HUES64 (cell line): ENCODE data around the gene MINDY2.
"Not testable (repeated sequence)": the region's sequence is repeated elsewhere in the genome, so short reads cannot be mapped to it uniquely, and the experiment has no call there.

Experiments
- H3K27ac ChIP-seq: 2 replicates; pipeline ENCODE4 v1.7.0; 2013; ENCODE audit warnings: low read depth, low read length, inconsistent platforms
- H3K27me3 ChIP-seq: 2 replicates; pipeline ENCODE4 v1.6.1; 2013; ENCODE audit warnings: mild to moderate bottlenecking, low read length; ENCODE audit not compliant: insufficient read depth
- H3K36me3 ChIP-seq: 2 replicates; pipeline ENCODE4 v1.6.1; 2013; ENCODE audit warnings: mild to moderate bottlenecking, low read length; ENCODE audit not compliant: insufficient read depth
- H3K4me1 ChIP-seq: 2 replicates; pipeline ENCODE4 v1.6.1; 2013; ENCODE audit warnings: mild to moderate bottlenecking, low read length, moderate library complexity; ENCODE audit not compliant: insufficient read depth
- H3K4me3 ChIP-seq: 2 replicates; pipeline ENCODE4 v1.5.1; 2013; ENCODE audit warnings: mild to moderate bottlenecking, low read length, moderate library complexity
- H3K9ac ChIP-seq: 2 replicates; pipeline ENCODE4 v1.6.1; 2013; ENCODE audit warnings: mild to moderate bottlenecking, low read depth, low read length
- H3K9me3 ChIP-seq: 2 replicates; pipeline ENCODE4 v1.6.1; 2013; ENCODE audit warnings: low read depth, low read length; ENCODE audit not compliant: insufficient read depth
- WGBS: fragments of 150-250, 120-280 bp; methylation state at CpG from one replicate; pipeline ENCODE4 v1.1.7; 2013; ENCODE audit warnings: missing lambda C conversion rate; 5-methylcytosine and 5-hydroxymethylcytosine counted together

The MINDY2 gene

DNA sequence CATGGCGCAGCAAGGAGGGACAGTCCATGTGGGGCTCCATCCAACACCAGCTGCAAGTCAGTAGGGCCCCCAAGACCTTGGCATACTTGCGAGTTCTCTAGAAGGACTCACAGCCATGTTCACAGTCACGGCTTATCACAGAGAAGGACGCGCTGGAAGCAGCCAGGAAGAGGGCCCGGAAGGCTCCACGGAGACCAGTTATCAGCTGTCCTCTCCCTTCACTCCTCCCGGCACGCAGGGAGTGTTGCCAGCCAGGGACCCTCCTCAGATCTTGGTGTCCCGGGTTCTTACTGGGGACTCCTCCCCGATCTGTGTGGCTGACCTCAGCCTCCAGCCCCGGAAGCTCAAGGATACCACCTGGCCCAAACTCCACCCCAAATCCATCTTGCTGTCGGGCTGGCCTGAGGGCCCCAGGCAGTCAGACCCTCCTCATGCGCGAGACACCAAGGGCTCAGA is 94.4 kb downstream of the MINDY2 start:
- 93% methylated on average over 15 of the region's 15 CpGs for WGBS
- Histone ChIP-seq H3K4me3 (peak overlapping the region; percentile 30; the same call in 1 of the 2 replicates), H3K9me3 (no peaks in the 10 kb centered on the region), H3K4me1 (peaks cover 8% of the 10 kb centered on the region; the same call in 1 of the 2 replicates), H3K36me3 (no peaks in the 10 kb centered on the region), H3K9ac (peak overlapping the region; percentile 64; the same call in 1 of the 2 replicates), H3K27ac (no peak overlapping the region), H3K27me3 (no peaks in the 10 kb centered on the region; the same call in 1 of the 2 replicates)

DNA sequence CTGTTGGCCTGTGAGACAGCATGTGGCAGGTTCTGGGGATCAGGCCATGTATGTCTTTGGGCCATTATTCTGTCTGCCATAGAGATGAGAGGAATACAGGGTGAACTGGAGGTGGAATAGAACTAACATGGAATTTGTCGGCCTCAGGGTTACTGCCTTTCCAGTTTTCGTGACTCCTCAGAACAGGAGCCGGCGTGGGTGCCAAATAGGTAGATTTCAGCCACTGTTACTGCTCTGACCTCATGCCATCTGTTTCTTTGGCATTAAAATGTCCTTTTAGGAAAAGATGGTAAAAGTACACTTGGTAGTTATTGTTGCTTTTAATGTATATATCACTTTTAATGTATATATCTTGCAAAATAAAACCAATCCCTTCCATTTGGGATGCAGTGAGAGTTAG is 96.8 kb downstream of the MINDY2 start:
- Histone ChIP-seq H3K4me1 (peaks cover 8% of the 10 kb centered on the region; the same call in 1 of the 2 replicates), H3K36me3 (no peaks in the 10 kb centered on the region), H3K9me3 (no peaks in the 10 kb centered on the region), H3K9ac (no peak overlapping the region), H3K4me3 (no peak overlapping the region), H3K27ac (no peak overlapping the region), H3K27me3 (no peaks in the 10 kb centered on the region; the same call in 1 of the 2 replicates)
- 96% methylated on average over 4 of the region's 4 CpGs for WGBS

DNA sequence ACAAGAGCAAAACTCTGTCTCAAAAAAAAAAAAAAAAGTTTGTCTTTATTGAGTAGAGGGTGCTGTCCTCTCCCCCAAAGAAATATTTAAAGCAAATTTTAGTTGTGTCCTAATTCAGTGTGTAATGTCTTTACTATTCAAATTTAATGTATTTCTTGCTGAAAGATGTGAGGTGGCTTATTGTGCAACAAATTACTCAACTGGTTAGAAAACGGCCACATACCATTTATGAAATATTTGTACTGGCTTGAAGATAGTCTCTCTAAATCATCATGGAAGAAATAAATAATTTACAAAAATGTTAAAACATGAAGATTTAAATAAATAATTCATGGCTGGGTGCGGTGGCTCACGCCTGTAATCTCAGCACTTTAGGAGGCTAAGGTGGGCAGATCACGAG is 99.3 kb downstream of the MINDY2 start:
- H3K36me3 ChIP-seq: no peaks in the 10 kb centered on the region; the same call in 1 of the 2 replicates
- H3K27ac ChIP-seq: no peak overlapping the region
- no peak overlapping the region for H3K4me3 ChIP-seq
- no peaks in the 10 kb centered on the region for H3K27me3 ChIP-seq
- H3K9me3 ChIP-seq: no peaks in the 10 kb centered on the region
- WGBS: 95% methylated on average over 3 of the region's 4 CpGs
- no peaks in the 10 kb centered on the region for H3K4me1 ChIP-seq
- H3K9ac ChIP-seq: no peak overlapping the region

DNA sequence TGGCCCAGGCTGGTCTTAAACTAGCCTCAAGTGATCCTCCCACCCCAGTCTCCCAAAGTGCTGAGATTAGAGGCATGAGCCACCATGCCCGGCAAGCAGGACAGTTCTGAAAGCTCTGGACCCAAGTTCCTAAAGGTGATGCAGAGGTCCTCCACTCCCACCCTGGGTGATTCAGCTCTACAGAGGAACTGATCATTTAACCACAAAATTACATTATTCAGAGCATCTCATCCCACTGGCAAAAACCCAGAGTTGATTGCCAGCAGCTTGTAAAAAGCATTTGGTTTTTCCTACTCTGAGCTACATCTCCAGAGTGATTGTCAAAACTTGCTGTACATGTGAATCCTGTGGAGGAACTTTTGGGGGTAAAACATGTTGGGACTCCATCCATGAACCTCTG is 102.2 kb downstream of the MINDY2 start:
- H3K4me1 ChIP-seq: no peaks in the 10 kb centered on the region
- 92% methylated on average over 1 of the region's 1 CpG for WGBS
- H3K36me3 ChIP-seq: peaks cover 16% of the 10 kb centered on the region
- no peaks in the 10 kb centered on the region for H3K27me3 ChIP-seq
- no peaks in the 10 kb centered on the region for H3K9me3 ChIP-seq
- H3K27ac ChIP-seq: no peak overlapping the region
- H3K9ac ChIP-seq: no peak overlapping the region
- no peak overlapping the region for H3K4me3 ChIP-seq

DNA sequence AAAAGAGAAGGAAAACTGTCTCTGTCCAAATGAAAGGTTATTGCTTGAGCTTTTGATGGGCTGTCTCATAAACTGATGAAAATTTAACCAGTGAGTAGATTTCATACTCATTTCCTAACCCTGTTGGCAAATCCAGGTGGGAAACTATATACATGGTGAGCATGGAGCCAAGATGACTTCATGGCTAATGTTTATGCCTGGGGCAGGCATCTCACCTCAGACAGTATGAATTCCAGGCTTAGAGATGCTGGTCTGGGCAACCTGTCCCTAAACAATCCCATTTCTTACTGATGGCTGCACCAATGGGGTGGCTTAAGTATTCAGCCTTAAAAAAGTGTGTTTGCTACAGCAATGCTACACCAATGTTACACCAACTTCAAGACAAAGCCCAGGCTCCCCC is 104.2 kb downstream of the MINDY2 start:
- H3K36me3 ChIP-seq: peaks cover 37% of the 10 kb centered on the region
- H3K9ac ChIP-seq: no peak overlapping the region
- H3K4me1 ChIP-seq: no peaks in the 10 kb centered on the region
- H3K27ac ChIP-seq: no peak overlapping the region
- H3K27me3 ChIP-seq: no peaks in the 10 kb centered on the region
- no peak overlapping the region for H3K4me3 ChIP-seq
- no peaks in the 10 kb centered on the region for H3K9me3 ChIP-seq

DNA sequence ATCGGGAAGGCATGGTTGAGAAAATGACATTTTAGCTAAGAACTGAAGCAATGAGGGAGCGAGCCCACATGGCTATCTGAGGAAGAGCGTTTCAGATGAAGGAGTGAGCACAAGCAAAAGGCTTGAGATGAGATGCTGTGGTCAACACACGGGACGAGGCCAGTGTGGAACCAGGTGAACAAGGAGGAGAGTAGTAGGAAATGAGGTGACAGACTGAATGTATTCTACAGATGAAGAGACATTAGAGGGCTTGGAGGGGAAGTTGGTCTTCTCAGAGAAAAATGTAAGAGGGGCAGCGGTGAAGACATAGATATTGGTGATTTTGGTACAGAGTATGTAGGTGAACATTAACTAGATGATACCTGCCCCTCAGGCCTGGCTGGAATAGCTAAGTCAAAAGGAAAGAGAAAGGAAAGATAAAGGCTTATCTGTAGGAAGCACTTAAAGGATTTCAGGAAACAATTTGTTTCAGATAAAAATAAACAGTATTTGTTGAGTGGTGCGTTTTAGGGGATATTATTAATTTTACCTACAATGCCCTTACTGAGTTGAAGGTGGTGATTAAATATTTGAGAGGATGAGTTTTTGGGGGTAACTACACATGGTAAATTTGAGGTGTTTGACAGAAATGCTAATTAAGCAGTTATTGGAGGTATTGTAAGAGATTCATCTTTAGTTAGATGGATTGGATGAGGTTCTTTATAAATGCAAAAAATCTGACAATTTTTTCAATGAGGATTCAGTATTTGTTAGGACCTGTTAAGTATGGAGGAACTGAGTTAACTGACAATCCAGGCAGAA is 105.4 kb downstream of the MINDY2 start:
- Histone ChIP-seq H3K27ac (no peak overlapping the region), H3K9ac (no peak overlapping the region), H3K27me3 (no peaks in the 10 kb centered on the region), H3K36me3 (peaks cover 49% of the 10 kb centered on the region), H3K4me1 (no peaks in the 10 kb centered on the region), H3K4me3 (no peak overlapping the region), H3K9me3 (no peaks in the 10 kb centered on the region)
- 93% methylated on average over 7 of the region's 7 CpGs for WGBS

DNA sequence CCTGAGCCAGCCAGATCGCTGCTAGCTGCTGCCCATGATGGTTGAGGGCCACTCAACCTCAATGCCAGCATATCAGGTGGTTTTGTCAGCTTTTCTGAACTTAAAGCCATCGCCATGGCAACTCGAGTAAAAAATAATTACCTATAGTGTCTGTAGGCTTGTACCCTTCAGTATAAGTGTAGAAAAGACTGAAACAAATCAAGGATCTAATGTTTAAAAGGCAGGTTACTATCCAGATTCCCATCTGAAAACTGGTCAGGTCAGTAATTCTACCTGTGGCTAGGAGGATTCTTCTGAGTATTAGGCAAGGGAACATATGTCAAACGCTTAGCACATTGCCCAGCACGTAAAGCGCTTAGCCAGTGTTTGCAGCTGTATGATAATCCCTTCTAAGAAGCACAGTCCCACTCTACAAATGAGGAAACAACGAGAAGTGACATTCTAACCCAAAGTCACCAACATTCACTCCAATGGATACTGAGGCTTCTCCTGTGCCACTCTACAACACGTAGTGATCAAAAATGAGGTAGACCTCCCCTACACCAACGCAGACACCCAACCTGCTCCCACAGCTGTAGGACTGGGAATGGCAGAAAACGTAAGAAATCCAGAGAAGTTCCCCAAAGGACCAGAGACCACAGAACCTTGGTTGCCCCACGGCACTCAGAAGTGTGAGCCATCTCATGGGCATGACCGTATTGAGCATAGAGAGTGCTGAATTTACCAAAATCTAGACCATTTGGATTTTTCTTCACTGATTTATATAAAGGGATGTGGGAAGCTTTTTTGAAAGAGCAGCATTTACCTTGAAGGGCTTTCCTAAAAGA is 107.1 kb downstream of the MINDY2 start:
- 96% methylated on average over 12 of the region's 12 CpGs for WGBS

DNA sequence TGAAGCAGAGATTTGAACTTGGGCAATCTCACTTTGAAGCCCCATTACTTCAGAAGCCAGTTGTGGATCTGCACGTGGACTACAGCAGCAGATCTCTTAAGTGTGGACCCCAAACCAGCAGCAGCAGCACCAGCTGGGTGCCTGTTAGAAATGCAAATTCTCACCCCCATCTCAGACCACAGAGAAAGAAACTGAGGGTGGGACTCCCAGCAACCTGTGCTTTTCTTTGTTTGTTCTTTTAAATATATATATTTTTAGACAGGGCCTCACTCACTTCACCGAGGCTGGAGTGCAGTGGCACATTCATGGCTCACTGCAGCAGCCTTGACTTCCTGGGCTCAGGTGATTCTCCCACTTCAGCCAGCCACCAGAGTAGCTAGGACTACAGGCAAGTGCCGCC is 109.2 kb downstream of the MINDY2 start:
- peaks cover 87% of the 10 kb centered on the region for H3K36me3 ChIP-seq
- H3K27me3 ChIP-seq: no peaks in the 10 kb centered on the region
- H3K4me3 ChIP-seq: no peak overlapping the region
- no peak overlapping the region for H3K27ac ChIP-seq
- no peak overlapping the region for H3K9ac ChIP-seq
- no peaks in the 10 kb centered on the region for H3K9me3 ChIP-seq
- H3K4me1 ChIP-seq: no peaks in the 10 kb centered on the region
- WGBS: 92% methylated on average over 3 of the region's 3 CpGs

More for the DNA sequence above, 107.1 kb downstream of the MINDY2 start:
- Histone ChIP-seq H3K27me3 (no peaks in the 10 kb centered on the region), H3K36me3 (peaks cover 66% of the 10 kb centered on the region), H3K27ac (no peak overlapping the region), H3K4me3 (no peak overlapping the region), H3K9me3 (no peaks in the 10 kb centered on the region), H3K4me1 (no peaks in the 10 kb centered on the region), H3K9ac (no peak overlapping the region)

DNA sequence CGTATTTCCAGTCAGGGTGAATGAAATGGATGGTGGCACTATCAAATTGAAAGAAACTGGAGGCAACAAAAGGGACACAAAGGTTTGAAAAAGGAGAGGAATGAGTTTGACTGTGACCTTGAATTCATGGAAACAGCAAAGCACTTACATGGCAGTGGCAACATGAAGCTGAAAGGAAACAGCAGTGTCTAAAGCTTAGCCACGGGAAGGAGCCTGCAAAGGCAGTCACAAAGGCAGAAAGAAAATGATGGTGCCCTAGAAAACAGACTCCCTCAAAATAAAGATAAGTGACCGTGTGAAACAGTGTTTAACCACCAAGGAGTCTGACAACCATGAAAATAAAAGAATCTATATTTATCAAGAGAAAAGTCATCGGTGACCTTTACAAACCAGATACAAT is 111.1 kb downstream of the MINDY2 start:
- Histone ChIP-seq H3K36me3 (peaks cover 97% of the 10 kb centered on the region), H3K4me3 (no peak overlapping the region), H3K9ac (no peak overlapping the region), H3K27ac (no peak overlapping the region), H3K9me3 (no peaks in the 10 kb centered on the region), H3K27me3 (no peaks in the 10 kb centered on the region), H3K4me1 (no peaks in the 10 kb centered on the region)
- 97% methylated on average over 4 of the region's 4 CpGs for WGBS

DNA sequence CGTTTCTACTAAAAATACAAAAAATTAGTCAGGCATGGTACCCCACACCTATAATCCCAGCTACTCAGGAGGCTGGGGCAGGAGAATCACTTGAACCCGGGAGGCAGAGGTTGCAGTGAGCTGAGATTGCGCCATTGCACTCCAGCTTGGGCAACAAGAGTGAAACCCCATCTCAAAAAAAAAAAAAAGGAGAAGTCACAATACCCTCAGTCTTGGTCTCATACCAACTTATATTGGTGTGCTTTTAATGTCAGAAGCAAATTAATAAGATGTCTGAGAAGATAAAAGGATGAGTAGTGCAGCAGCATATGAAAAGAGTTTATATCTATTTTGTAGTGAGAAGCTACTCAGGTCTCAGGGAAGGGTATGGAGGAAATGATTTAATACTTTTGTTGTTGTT is 112.8 kb downstream of the MINDY2 start:
- not testable (repeated sequence) for H3K4me3 ChIP-seq, H3K9me3 ChIP-seq
- WGBS: 95% methylated on average over 3 of the region's 3 CpGs

DNA sequence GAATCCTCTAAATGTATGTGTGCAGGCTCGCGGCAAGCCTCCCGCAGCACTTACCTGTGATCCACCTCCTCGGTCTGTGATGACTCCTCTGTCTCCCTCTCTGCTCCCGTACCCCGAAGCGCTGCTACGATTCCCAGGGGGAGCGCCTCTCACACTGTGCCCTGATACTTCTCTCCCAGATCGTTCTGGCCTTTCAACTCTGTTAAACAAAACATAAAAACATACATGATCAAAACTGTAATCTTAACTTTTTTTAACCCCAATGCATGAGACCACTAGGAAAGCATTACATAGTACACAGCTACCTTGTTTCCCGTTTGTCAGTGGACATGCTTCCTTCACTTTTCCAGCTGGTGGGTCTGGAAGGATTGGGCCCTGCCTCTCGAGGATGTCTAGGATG is 115.8 kb downstream of the MINDY2 start:
- Histone ChIP-seq H3K4me1 (no peaks in the 10 kb centered on the region), H3K9me3 (no peaks in the 10 kb centered on the region), H3K4me3 (no peak overlapping the region), H3K36me3 (peaks cover 100% of the 10 kb centered on the region), H3K9ac (no peak overlapping the region), H3K27ac (no peak overlapping the region), H3K27me3 (no peaks in the 10 kb centered on the region)
- 92% methylated on average over 12 of the region's 12 CpGs for WGBS

More for the DNA sequence above, 112.8 kb downstream of the MINDY2 start:
- not testable (repeated sequence) for H3K27me3 ChIP-seq, H3K4me1 ChIP-seq, H3K27ac ChIP-seq, H3K9ac ChIP-seq
- H3K36me3 ChIP-seq: peaks cover 100% of the 10 kb centered on the region
